GM12878 (cell line): Measurements from ENCODE around the gene DHX30. TPM values are rescaled to one million over a fixed set of nuclear protein-coding genes. Genes with fewer than 3 reads are reported as not detected.

ENCODE experiments used
- BCL3 ChIP-seq: IDR thresholded peaks from 2 replicates; pipeline ENCODE4 v1.6.1; 2011; ENCODE audit warnings: borderline replicate concordance, low read depth, mild to moderate bottlenecking, moderate library complexity, low read length; ENCODE audit not compliant: insufficient read depth, poor library complexity, severe bottlenecking
- CHD2 ChIP-seq: IDR thresholded peaks from 2 replicates; pipeline ENCODE4 v1.6.1; 2011; ENCODE audit warnings: low read depth, low read length, improper control_type of control experiment, borderline replicate concordance
- CHD4 ChIP-seq: fragments of 200-600 bp; sonication (generic); IDR thresholded peaks from 2 replicates; pipeline ENCODE4 v1.6.1; 2016; ENCODE audit warnings: mild to moderate bottlenecking
- ESRRA ChIP-seq: IDR thresholded peaks from 2 replicates; pipeline ENCODE4 v1.6.1; 2012; ENCODE audit warnings: mild to moderate bottlenecking, low read length, improper control_type of control experiment
- IKZF1 ChIP-seq: fragments of 450-650 bp; conservative IDR thresholded peaks from 2 replicates; pipeline ENCODE4 v1.6.1; 2017; ENCODE audit warnings: antibody characterized with exemption, mild to moderate bottlenecking
- JUND ChIP-seq: IDR thresholded peaks from 2 replicates; pipeline ENCODE4 v1.6.1; 2012; ENCODE audit warnings: low read depth, mild to moderate bottlenecking, low read length, improper control_type of control experiment, moderate library complexity
- KLF5 ChIP-seq: fragments of 450-650 bp; IDR thresholded peaks from 2 replicates; pipeline ENCODE4 v1.6.1; 2014; ENCODE audit warnings: mild to moderate bottlenecking; ENCODE audit not compliant: partially characterized antibody
- NRF1 ChIP-seq: conservative IDR thresholded peaks from 2 replicates; pipeline ENCODE4 v1.6.1; 2011; ENCODE audit warnings: mild to moderate bottlenecking, low read depth, low read length, improper control_type of control experiment
- PKNOX1 ChIP-seq: fragments of 450-650 bp; IDR thresholded peaks from 2 replicates; pipeline ENCODE4 v1.6.1; 2016; ENCODE audit warnings: mild to moderate bottlenecking
- REST ChIP-seq: IDR thresholded peaks from 2 replicates; pipeline ENCODE4 v1.6.1; 2012; ENCODE audit warnings: mild to moderate bottlenecking, low read depth, low read length
- SIX5 ChIP-seq: IDR thresholded peaks from 2 replicates; pipeline ENCODE4 v1.6.1; 2011; ENCODE audit warnings: mild to moderate bottlenecking, low read depth, low read length, moderate library complexity; ENCODE audit not compliant: severe bottlenecking
- TARDBP ChIP-seq: IDR thresholded peaks from 2 replicates; pipeline ENCODE4 v1.6.1; 2016; ENCODE audit warnings: borderline replicate concordance
- YBX1 ChIP-seq: fragments of 450-650 bp; IDR thresholded peaks from 2 replicates; pipeline ENCODE4 v1.6.1; 2016; ENCODE audit warnings: antibody characterized with exemption
- ZBTB4 ChIP-seq: fragments of 450-650 bp; formaldehyde crosslinking; IDR thresholded peaks from 2 replicates; pipeline ENCODE4 v1.4.0; 2022; ENCODE audit warnings: mild to moderate bottlenecking, moderate library complexity
- ZBTB40 ChIP-seq: fragments of 450-650 bp; IDR thresholded peaks from 2 replicates; pipeline ENCODE4 v1.6.1; 2016; ENCODE audit warnings: mild to moderate bottlenecking, moderate library complexity, borderline replicate concordance
- polyA plus RNA-seq, 11 experiments: library from polyadenylated mRNA; depleted of rRNA in 4 of 11; unstranded in 6 of 11; stranded (reverse) in 5 of 11; fragments of >200 nt; fragmentation: Nextera tagmentation in 4 of 11; fragmentation: Illumina TruSeq in 1 of 11; extraction: Ambion mirVana in 4 of 11; extraction: Trizol in 1 of 11; gene quantifications; 1 replicate in 1 of 11; 2 replicates in 10 of 11; pipeline versions ENCODE4 v1.2.1 to v1.2.3, GENCODE V29; 2011 to 2016; ENCODE audit warnings: inconsistent platforms in 2 of 11, missing spikeins in 2 of 11, low read depth in 1 of 11
- total RNA-seq, 4 experiments: library from RNA; depleted of rRNA in 3 of 4; stranded (reverse); fragments of >200 nt in 3 of 4; fragmentation: Illumina TruSeq in 1 of 4; extraction: Trizol in 1 of 4; gene quantifications; 2 replicates each; pipeline versions ENCODE4 v1.2.1 to v1.2.3, GENCODE V29; 2013 to 2021

DHX30 gene
- total and polyA plus RNA-seq, 10 of the 15 experiments (the other 5 are each of a cell fraction or from before 2014, with no cell fraction given), result 9.5 to 75.3 (median 47.8) TPM

GRCh38 chr3:47781685-47782445, 21.1 kb upstream of the DHX30 start, which contains the start of gene SMARCC1 (continued):
- no peak for TF ChIP-seq ZBTB4 (CRISPR knock-in tag)
- TF ChIP-seq ESRRA, result 0 out of 2 replicates have a peak, but pooled peaks have one; percentile 31
- TF ChIP-seq BCL3, result no peak
- TF ChIP-seq KLF5, result peak; percentile 69
- TF ChIP-seq JUND, result 0 out of 2 replicates have a peak, but pooled peaks have one; percentile 15
- TF ChIP-seq ZBTB40, result peak; percentile 44; the same call in 1 of the 2 replicates
- TF ChIP-seq SIX5, result no peak
- peak; percentile 90 for TF ChIP-seq IKZF1
- TF ChIP-seq YBX1, result no peak
- no peak for TF ChIP-seq CHD4
- TF ChIP-seq PKNOX1, result peak; percentile 52; the same call in 1 of the 2 replicates
- peak; percentile 91 for TF ChIP-seq CHD2
- no peak for TF ChIP-seq TARDBP
- no peak for TF ChIP-seq REST
- peak; percentile 96 for TF ChIP-seq NRF1
